Epithelial cell of esophagus (primary cell): ENCODE results near the gene CFAP119.
A peak's percentile ranks its signal among the peaks of the same experiment; 100 is the strongest.
"Not testable (repeated sequence)": the region's sequence is repeated elsewhere in the genome, so short reads cannot be mapped to it uniquely, and the experiment has no call there.

ENCODE experiments used
- DNase-seq: peaks from one replicate; pipeline ENCODE4 v3.0.0; 2010; ENCODE audit warnings: low read depth
- H3K4me3 ChIP-seq: 2 replicates; pipeline ENCODE4 v1.5.1; 2011; ENCODE audit warnings: mild to moderate bottlenecking, low read length, control low read depth
- TF ChIP-seq, protein P1 (sequence below): IDR thresholded peaks from 2 replicates; pipeline ENCODE4 v1.5.1; 2011; ENCODE audit warnings: low read depth, mild to moderate bottlenecking, low read length, control low read depth, inconsistent platforms; ENCODE audit not compliant: insufficient read depth; ENCODE audit errors: missing control alignments

The CFAP119 gene

GRCh38 chr16:30761928-30762902, at the start of gene CFAP119, which contains the start of gene RNF40:
Gene CFAP119 (minus strand): TSS chr16:30762062. CDS start chr16:30761748, 314 bp downstream.
Gene RNF40 (plus strand): TSS chr16:30762322. CDS start chr16:30762546, 224 bp downstream.
- peak within 1 kb of the TSS; percentile 94 for H3K4me3 ChIP-seq
- TF ChIP-seq, protein P1, sequence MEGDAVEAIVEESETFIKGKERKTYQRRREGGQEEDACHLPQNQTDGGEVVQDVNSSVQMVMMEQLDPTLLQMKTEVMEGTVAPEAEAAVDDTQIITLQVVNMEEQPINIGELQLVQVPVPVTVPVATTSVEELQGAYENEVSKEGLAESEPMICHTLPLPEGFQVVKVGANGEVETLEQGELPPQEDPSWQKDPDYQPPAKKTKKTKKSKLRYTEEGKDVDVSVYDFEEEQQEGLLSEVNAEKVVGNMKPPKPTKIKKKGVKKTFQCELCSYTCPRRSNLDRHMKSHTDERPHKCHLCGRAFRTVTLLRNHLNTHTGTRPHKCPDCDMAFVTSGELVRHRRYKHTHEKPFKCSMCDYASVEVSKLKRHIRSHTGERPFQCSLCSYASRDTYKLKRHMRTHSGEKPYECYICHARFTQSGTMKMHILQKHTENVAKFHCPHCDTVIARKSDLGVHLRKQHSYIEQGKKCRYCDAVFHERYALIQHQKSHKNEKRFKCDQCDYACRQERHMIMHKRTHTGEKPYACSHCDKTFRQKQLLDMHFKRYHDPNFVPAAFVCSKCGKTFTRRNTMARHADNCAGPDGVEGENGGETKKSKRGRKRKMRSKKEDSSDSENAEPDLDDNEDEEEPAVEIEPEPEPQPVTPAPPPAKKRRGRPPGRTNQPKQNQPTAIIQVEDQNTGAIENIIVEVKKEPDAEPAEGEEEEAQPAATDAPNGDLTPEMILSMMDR = no peak
- DNase-seq = peak; percentile 98

GRCh38 chr16:30809675-30810074, 47.8 kb upstream of the CFAP119 start:
- not testable (repeated sequence) for DNase-seq, H3K4me3 ChIP-seq

- not testable (repeated sequence) for DNase-seq, H3K4me3 ChIP-seq
Measured at GRCh38 chr16:30808890-30809426, 47.1 kb upstream of the CFAP119 start.

DNA sequence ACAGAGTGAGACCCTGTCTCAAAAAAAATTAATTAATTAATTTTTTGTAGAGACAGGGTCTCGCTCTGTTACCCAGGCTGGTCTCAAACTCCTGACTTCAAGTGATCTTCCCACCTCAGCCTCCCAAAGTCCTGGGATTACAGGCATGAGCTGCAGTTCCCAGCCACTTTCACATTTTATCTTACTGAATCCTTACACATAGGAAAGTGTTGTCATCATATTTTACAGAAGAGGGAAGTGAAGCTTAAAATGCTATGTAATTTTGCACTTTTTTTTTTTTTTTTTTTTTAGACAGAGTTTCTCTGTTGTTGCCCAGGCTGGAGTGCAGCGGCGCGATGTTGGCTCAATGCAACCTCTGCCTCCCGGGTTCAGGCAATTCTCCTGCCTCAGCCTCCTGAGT, 46.3 kb upstream of the CFAP119 start:
- TF ChIP-seq, protein P1 = no peak
- DNase-seq = no peak
- H3K4me3 ChIP-seq = no peak overlapping the region

GRCh38 chr16:30805370-30806169, 43.7 kb upstream of the CFAP119 start:
- peak; percentile 71 for DNase-seq
- peak overlapping the region; percentile 67 for H3K4me3 ChIP-seq
- TF ChIP-seq, protein P1 = no peak

DNA sequence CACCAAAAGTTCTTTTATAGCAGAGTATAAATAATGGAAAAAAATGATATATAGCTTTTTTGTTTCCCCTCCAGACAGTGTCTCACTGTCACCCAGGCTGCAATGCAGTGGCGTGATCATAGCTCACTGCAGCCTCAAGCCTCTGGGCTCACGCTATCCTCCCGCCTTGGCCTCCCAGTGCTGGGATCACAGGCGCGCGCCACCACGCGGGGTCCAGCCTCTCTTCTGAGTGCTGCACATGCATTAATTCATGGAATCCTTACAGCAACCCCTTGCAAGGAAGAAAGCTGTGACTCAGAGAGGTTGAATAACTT, 43.2 kb upstream of the CFAP119 start:
- TF ChIP-seq, protein P1 = no peak
- no peak for DNase-seq
- peak overlapping the region; percentile 67 for H3K4me3 ChIP-seq

GRCh38 chr16:30802936-30803335, 41.1 kb upstream of the CFAP119 start:
- TF ChIP-seq, protein P1 = no peak
- no peak for DNase-seq
- no peak overlapping the region for H3K4me3 ChIP-seq
